Gastrocnemius medialis (tissue), 4 donors: ENCODE data around the gene TRIM37.

ENCODE experiments used
- CTCF ChIP-seq, 5 experiments: fragments of 450-650 bp in 3 of 5; fragments of 200-600 bp in 2 of 5; sonication (generic) in 2 of 5; IDR thresholded peaks in 4 of 5; conservative IDR thresholded peaks in 1 of 5; 1 replicate in 4 of 5; 2 replicates in 1 of 5; pipeline ENCODE4 v1.5.1; 2016 to 2019; ENCODE audit warnings: antibody characterized with exemption in 5 of 5, mild to moderate bottlenecking in 3 of 5, moderate library complexity in 3 of 5
- POLR2A ChIP-seq, 2 donors: fragments of 450-650 bp; IDR thresholded peaks; one replicate each; pipeline ENCODE4 v1.6.1; 2017; ENCODE audit warnings: antibody characterized with exemption in 2 of 2, mild to moderate bottlenecking in 2 of 2, moderate library complexity in 2 of 2

GRCh38 chr17:59037960-59038359, 68.7 kb downstream of the TRIM37 start:
- TF ChIP-seq CTCF (IDR thresholded peaks at IDR 0.05 in 4 of 5, conservative IDR thresholded peaks at IDR 0.05 in 1 of 5) (no peak), POLR2A (IDR thresholded peaks at IDR 0.05) (no peak)
